OCI-LY7 (cell line): Measurements from ENCODE around the gene ITGAV.

Experiments used
- EZH2phosphoT487 ChIP-seq: fragments of 200-600 bp; sonication (generic); IDR thresholded peaks from 2 replicates; pipeline ENCODE4 v1.6.1; 2018; ENCODE audit warnings: low read depth, borderline replicate concordance, mild to moderate bottlenecking, mixed run types, antibody characterized with exemption, low read length, moderate library complexity, mixed read lengths
- TF ChIP-seq, protein P1 (sequence below): fragments of 200-600 bp; sonication (generic); conservative IDR thresholded peaks from 2 replicates; pipeline ENCODE4 v1.5.1; 2014; ENCODE audit warnings: mild to moderate bottlenecking, antibody characterized with exemption, low read length, moderate library complexity, mixed read lengths

DNA sequence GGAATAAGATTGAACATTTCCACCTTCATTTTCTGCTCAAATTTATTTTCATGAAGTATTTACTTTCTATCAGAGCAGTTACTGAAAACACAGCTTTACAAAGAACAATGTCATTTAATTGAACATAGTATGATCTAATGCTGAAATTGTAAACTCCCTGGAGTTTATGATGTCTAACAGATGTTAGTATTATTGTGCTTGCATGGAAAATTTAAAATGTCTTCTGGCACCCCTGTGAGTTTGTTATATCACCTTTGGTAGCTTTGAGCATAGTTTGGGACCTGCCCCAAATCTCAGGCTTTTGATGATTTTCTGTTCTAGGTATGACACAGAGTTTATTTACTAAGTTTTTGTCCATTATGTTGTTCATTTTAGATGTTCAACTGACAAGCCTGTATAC lies 132.1 kb downstream of the ITGAV start:
- TF ChIP-seq, protein P1, sequence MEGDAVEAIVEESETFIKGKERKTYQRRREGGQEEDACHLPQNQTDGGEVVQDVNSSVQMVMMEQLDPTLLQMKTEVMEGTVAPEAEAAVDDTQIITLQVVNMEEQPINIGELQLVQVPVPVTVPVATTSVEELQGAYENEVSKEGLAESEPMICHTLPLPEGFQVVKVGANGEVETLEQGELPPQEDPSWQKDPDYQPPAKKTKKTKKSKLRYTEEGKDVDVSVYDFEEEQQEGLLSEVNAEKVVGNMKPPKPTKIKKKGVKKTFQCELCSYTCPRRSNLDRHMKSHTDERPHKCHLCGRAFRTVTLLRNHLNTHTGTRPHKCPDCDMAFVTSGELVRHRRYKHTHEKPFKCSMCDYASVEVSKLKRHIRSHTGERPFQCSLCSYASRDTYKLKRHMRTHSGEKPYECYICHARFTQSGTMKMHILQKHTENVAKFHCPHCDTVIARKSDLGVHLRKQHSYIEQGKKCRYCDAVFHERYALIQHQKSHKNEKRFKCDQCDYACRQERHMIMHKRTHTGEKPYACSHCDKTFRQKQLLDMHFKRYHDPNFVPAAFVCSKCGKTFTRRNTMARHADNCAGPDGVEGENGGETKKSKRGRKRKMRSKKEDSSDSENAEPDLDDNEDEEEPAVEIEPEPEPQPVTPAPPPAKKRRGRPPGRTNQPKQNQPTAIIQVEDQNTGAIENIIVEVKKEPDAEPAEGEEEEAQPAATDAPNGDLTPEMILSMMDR, result no peak
- no peak for TF ChIP-seq EZH2phosphoT487
